Suprapubic skin (tissue), 4 donors: ENCODE measurements around the gene PRMT3. TPM values are rescaled to one million over a fixed set of nuclear protein-coding genes. Genes with fewer than 3 reads are reported as not detected.
A peak's percentile ranks its signal among the peaks of the same experiment; 100 is the strongest.
"Not testable (repeated sequence)": the region's sequence is repeated elsewhere in the genome, so short reads cannot be mapped to it uniquely, and the experiment has no call there.

Experiments used
- DNase-seq, 2 donors: peaks; one replicate each; pipeline ENCODE4 v3.0.0-alpha.2; 2019; ENCODE audit warnings: low spot score in 2 of 2
- H3K27ac ChIP-seq: fragments of 200-600 bp; sonication (generic); one replicate; pipeline ENCODE4 v1.5.1; 2019
- H3K27me3 ChIP-seq: fragments of 200-600 bp; sonication (generic); one replicate; pipeline ENCODE4 v1.5.1; 2019
- H3K36me3 ChIP-seq: fragments of 200-600 bp; sonication (generic); one replicate; pipeline ENCODE4 v1.5.1; 2019
- H3K4me1 ChIP-seq: fragments of 200-600 bp; sonication (generic); one replicate; pipeline ENCODE4 v1.5.1; 2019
- H3K4me3 ChIP-seq: fragments of 200-600 bp; sonication (generic); one replicate; pipeline ENCODE4 v1.5.1; 2019; ENCODE audit warnings: mild to moderate bottlenecking
- H3K9me3 ChIP-seq: fragments of 200-600 bp; sonication (generic); one replicate; pipeline ENCODE4 v1.5.1; 2019
- EP300 ChIP-seq: sonication (generic); formaldehyde crosslinking; IDR thresholded peaks from one replicate; pipeline ENCODE4 v1.6.1; 2017; ENCODE audit warnings: antibody characterized with exemption
- POLR2A ChIP-seq, 2 donors: fragments of 450-650 bp; IDR thresholded peaks; one replicate each; pipeline ENCODE4 v1.6.1; 2017; ENCODE audit warnings: antibody characterized with exemption in 2 of 2, mild to moderate bottlenecking in 2 of 2, moderate library complexity in 2 of 2
- POLR2AphosphoS5 ChIP-seq, 3 donors: sonication (generic); formaldehyde crosslinking; IDR thresholded peaks; one replicate each; pipeline ENCODE4 v1.6.1; 2017; ENCODE audit warnings: antibody characterized with exemption in 3 of 3
- WGBS: methylation state at CpG from one replicate; pipeline ENCODE4 v1.1.5; 2018; 5-methylcytosine and 5-hydroxymethylcytosine counted together
- total RNA-seq, 4 donors: library from RNA; depleted of rRNA; stranded (reverse); fragments of >200 nt; gene quantifications; one replicate each; pipeline ENCODE4 v1.1.0, GENCODE V29; 2016
- TF ChIP-seq, protein P1 (sequence below), 2 donors: fragments of 200-600 bp in 1 of 2; fragments of 450-650 bp in 1 of 2; sonication (generic) in 1 of 2; IDR thresholded peaks; one replicate each; pipeline ENCODE4 v1.5.1; 2016 to 2019; ENCODE audit warnings: antibody characterized with exemption in 2 of 2, mild to moderate bottlenecking in 1 of 2, moderate library complexity in 1 of 2

The PRMT3 gene
- total RNA-seq, 4 donors from 2014 or later = 13.3 to 19.7 (median 15.5) TPM

DNA sequence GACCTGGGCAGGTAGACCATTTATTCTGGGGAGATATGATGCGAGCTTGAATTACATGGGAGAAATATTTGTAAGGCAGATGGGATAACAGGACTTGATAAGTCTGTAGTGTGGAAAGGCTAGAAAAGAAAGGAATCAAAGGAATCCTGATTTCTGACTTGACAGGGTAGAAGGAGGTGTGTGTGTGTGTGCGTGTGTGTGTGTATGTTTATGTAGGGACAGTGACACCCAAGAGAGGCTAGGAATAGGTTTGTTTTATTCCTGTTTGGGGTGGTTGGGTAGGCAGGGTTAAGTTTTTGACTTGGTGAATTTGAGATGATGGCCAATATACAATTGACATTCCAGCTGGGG lies 24.4 kb upstream of the PRMT3 start:
- 95% methylated on average over 2 of the region's 2 CpGs for WGBS
- no peak for TF ChIP-seq POLR2AphosphoS5 (IDR thresholded peaks at IDR 0.05)
- no peak for TF ChIP-seq EP300
- TF ChIP-seq, protein P1, sequence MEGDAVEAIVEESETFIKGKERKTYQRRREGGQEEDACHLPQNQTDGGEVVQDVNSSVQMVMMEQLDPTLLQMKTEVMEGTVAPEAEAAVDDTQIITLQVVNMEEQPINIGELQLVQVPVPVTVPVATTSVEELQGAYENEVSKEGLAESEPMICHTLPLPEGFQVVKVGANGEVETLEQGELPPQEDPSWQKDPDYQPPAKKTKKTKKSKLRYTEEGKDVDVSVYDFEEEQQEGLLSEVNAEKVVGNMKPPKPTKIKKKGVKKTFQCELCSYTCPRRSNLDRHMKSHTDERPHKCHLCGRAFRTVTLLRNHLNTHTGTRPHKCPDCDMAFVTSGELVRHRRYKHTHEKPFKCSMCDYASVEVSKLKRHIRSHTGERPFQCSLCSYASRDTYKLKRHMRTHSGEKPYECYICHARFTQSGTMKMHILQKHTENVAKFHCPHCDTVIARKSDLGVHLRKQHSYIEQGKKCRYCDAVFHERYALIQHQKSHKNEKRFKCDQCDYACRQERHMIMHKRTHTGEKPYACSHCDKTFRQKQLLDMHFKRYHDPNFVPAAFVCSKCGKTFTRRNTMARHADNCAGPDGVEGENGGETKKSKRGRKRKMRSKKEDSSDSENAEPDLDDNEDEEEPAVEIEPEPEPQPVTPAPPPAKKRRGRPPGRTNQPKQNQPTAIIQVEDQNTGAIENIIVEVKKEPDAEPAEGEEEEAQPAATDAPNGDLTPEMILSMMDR (IDR thresholded peaks at IDR 0.05) = no peak
- no peak for TF ChIP-seq POLR2A (IDR thresholded peaks at IDR 0.05)
- no peak for DNase-seq
- Histone ChIP-seq H3K4me3 (peak overlapping the region; percentile 80), H3K9me3 (no peaks in the 10 kb centered on the region), H3K36me3 (no peaks in the 10 kb centered on the region), H3K27me3 (no peaks in the 10 kb centered on the region), H3K4me1 (peaks cover 35% of the 10 kb centered on the region), H3K27ac (peak overlapping the region; percentile 91)

GRCh38 chr11:20363500-20364340 lies 23.8 kb upstream of the PRMT3 start, which contains the start of gene HTATIP2:
HTATIP2 (plus strand) TSS chr11:20363714; CDS start chr11:20364238, 524 bp downstream.
- no peaks in the 10 kb centered on the region for H3K27me3 ChIP-seq
- no peaks in the 10 kb centered on the region for H3K36me3 ChIP-seq
- peaks cover 39% of the 10 kb centered on the region for H3K4me1 ChIP-seq
- DNase-seq = peak; percentile 75 to 82
- H3K27ac ChIP-seq = peak within 1 kb of the TSS; percentile 91
- no peaks in the 10 kb centered on the region for H3K9me3 ChIP-seq
- peak within 1 kb of the TSS; percentile 80 for H3K4me3 ChIP-seq
- WGBS = 7% methylated on average over 31 of the region's 68 CpGs
- TF ChIP-seq EP300 (no peak), POLR2AphosphoS5 (IDR thresholded peaks at IDR 0.05) (peak in 1 of 3 donors; percentile 21), POLR2A (IDR thresholded peaks at IDR 0.05) (peak in 1 of 2 donors; percentile 27)

- Histone ChIP-seq H3K4me3 (peak overlapping the region; percentile 80), H3K27me3 (no peaks in the 10 kb centered on the region), H3K9me3 (no peaks in the 10 kb centered on the region), H3K36me3 (no peaks in the 10 kb centered on the region), H3K27ac (peak overlapping the region; percentile 91), H3K4me1 (peaks cover 39% of the 10 kb centered on the region)
- TF ChIP-seq, protein P1 (IDR thresholded peaks at IDR 0.05) = no peak
- TF ChIP-seq EP300 (no peak), POLR2A (IDR thresholded peaks at IDR 0.05) (no peak), POLR2AphosphoS5 (IDR thresholded peaks at IDR 0.05) (no peak)
- WGBS = 20% methylated on average over 6 of the region's 6 CpGs
- no peak for DNase-seq
Observed at GRCh38 chr11:20364341-20364792, 23.1 kb upstream of the PRMT3 start.

- not testable (repeated sequence) for H3K36me3 ChIP-seq, H3K4me3 ChIP-seq, H3K27me3 ChIP-seq, H3K9me3 ChIP-seq, DNase-seq, H3K27ac ChIP-seq
- 72% methylated on average over 6 of the region's 6 CpGs for WGBS
- H3K4me1 ChIP-seq = peaks cover 39% of the 10 kb centered on the region
Observed at GRCh38 chr11:20365465-20365864, 22.1 kb upstream of the PRMT3 start.

GRCh38 chr11:20367313-20367948 lies 20.1 kb upstream of the PRMT3 start:
- Histone ChIP-seq H3K4me3 (no peak overlapping the region), H3K9me3 (no peaks in the 10 kb centered on the region), H3K36me3 (no peaks in the 10 kb centered on the region), H3K27me3 (no peaks in the 10 kb centered on the region), H3K27ac (peak overlapping the region; percentile 70), H3K4me1 (peaks cover 39% of the 10 kb centered on the region)
- 44% methylated on average over 9 of the region's 9 CpGs for WGBS
- DNase-seq = no peak
- TF ChIP-seq POLR2A (IDR thresholded peaks at IDR 0.05) (no peak), EP300 (no peak), POLR2AphosphoS5 (IDR thresholded peaks at IDR 0.05) (no peak)
- TF ChIP-seq, protein P1 (IDR thresholded peaks at IDR 0.05) = no peak

DNA sequence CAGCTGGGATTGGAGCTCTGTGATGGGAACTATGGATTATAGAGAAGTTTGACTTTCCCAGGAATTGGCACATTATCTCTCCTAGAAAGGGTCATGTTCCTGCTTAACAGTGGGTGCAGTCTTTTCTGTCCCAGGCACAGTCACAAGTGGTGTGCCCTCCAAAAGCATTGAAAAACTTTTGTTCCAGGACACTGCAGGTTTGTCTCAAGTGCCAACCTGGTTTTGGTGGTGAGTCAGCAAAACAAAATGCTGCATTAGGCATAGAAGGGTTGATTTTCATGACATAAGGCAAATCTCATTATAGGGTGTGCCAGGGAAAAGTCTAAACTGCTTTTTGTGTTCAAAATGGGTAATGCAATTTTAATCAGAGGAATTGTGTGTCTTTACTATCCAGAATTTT lies 19.1 kb upstream of the PRMT3 start:
- TF ChIP-seq EP300 (no peak), POLR2AphosphoS5 (IDR thresholded peaks at IDR 0.05) (no peak), POLR2A (IDR thresholded peaks at IDR 0.05) (no peak)
- TF ChIP-seq, protein P1 (IDR thresholded peaks at IDR 0.05) = no peak
- no peaks in the 10 kb centered on the region for H3K9me3 ChIP-seq
- H3K27ac ChIP-seq = peak overlapping the region; percentile 70
- peaks cover 39% of the 10 kb centered on the region for H3K4me1 ChIP-seq
- H3K27me3 ChIP-seq = no peaks in the 10 kb centered on the region
- H3K36me3 ChIP-seq = no peaks in the 10 kb centered on the region
- no peak overlapping the region for H3K4me3 ChIP-seq
- DNase-seq = no peak
